GM12891 (cell line): Measurements from ENCODE around the gene PLCB2.

Source experiments
- PAX5 ChIP-seq: IDR thresholded peaks from 2 replicates; pipeline ENCODE4 v1.6.1; 2011; ENCODE audit warnings: low read length, moderate library complexity, mild to moderate bottlenecking; ENCODE audit not compliant: insufficient read depth, severe bottlenecking
- POLR2A ChIP-seq: IDR thresholded peaks from 2 replicates; pipeline ENCODE4 v1.6.1; 2011; ENCODE audit warnings: low read depth, low read length, control low read depth
- POLR2AphosphoS5 ChIP-seq: IDR thresholded peaks from 2 replicates; pipeline ENCODE4 v1.6.1; 2011; ENCODE audit warnings: low read depth, low read length, control low read depth
- TAF1 ChIP-seq: IDR thresholded peaks from 2 replicates; pipeline ENCODE4 v1.6.1; 2011; ENCODE audit warnings: low read depth, low read length, control low read depth

DNA sequence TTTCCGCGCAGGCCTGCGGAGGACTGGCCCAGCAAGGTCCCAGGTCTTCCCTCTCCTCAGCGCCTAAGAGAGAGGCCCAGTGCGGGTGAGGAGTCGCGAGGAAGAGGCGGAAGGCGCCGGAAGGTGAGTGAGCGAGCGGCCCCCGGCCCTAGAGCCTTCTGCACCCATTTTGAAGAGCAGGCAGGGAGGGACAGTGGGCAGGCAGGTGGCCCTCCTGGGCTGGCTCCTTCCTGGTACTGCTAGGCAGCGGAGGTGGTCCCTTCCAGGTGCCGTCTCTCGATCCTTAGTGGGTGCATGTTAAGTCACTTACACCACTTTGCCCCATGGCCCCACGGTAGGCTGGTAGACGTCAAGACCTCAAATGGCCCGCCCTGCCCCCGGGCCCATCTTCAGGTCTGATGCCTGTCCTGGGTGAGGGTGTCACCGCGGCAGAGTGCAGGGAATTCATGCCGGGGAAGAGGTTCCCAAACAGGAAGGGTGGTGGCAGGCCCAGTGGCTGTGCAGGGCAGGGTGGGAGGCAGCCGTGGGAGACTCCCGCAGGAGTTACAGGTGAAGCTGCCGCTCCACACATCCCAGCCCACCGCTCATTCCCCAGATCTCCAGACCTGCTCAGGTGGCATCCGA lies 54.5 kb downstream of the PLCB2 start:
- TF ChIP-seq TAF1, result no peak
- TF ChIP-seq POLR2A, result no peak
- TF ChIP-seq POLR2AphosphoS5, result no peak
- TF ChIP-seq PAX5, result no peak
